ENCODE measurements around the gene COL4A6. TPM values are rescaled to one million over a fixed set of nuclear protein-coding genes. Genes with fewer than 3 reads are reported as not detected.
"Not testable (repeated sequence)": the region's sequence is repeated elsewhere in the genome, so short reads cannot be mapped to it uniquely, and the experiment has no call there.

The COL4A6 gene
- total RNA-seq, 1 donor from 2014 or later: 4.2 TPM

DNA sequence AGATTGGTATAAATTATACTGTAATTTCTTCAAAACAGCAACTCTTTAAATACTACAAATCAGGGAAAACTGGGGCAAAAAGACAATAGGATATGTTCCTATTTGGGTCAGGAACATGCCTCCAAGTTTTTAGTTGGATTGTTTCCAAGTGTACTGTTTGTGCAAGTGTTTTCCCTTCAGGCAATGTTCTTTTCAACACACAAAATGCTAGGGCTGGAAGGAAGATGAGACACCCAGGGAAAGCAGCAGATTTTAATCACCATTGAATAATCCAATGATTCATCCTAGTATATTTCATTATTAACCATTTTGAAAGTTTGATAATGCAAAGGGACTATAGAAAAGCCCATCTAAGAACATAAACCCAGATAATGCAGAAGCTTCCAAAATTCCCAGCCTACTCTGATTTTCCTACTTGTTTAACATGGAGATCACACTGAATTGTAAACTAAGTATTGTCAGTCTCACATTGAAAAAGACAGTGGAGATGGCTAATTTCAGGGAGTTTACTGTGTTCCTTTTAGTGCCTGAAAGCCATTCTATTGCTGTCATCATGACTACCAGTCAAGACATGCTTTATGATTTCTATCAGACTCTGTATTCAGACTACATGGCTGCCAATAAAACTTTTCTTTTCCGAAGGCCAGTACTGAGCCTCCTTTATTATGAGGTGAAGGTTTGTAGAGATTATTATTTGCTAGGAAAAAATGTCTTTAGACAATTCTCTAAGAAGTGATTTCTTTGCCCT, 38.6 kb downstream of the COL4A6 start:
- no peak for DNase-seq

DNA sequence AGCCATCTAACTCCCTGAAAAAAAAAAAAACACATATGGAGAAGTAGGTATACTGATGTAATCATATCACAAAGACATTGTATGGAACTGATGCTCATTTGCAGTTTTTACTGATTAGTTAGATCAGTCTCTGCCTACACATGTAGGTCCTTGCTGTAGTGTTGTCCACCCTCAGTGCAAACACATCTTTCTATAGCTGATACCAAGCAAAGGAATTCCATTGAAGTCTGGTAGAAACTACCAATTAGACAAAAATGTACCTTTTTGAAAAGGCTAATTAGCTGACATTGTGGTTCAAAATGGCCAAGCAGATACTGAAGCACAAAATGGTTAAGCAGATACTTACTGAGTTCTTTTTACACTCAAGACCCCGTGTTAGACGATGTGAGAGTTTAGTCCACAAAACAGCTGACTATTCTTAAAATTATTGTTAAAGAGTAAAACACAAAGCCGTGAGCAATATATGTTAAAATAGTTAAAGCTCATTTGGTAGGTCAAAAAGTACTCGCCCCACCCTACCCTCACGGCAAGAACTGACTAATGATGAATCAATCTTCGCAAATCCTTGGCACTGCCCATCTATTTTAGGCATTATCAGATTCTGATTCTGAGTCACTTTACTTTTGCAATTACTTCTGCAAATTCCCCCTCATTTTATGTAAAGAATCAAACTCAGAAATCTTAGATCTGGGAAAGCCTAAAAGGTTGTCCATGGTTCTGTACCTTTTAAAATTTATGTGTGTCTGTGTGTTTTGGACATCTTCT, 40.4 kb downstream of the COL4A6 start:
- DNase-seq: no peak

GRCh38 chrX:108396986-108397385, 41.2 kb downstream of the COL4A6 start:
- DNase-seq: no peak

GRCh38 chrX:108396188-108396891, 41.9 kb downstream of the COL4A6 start:
- DNase-seq: no peak

DNA sequence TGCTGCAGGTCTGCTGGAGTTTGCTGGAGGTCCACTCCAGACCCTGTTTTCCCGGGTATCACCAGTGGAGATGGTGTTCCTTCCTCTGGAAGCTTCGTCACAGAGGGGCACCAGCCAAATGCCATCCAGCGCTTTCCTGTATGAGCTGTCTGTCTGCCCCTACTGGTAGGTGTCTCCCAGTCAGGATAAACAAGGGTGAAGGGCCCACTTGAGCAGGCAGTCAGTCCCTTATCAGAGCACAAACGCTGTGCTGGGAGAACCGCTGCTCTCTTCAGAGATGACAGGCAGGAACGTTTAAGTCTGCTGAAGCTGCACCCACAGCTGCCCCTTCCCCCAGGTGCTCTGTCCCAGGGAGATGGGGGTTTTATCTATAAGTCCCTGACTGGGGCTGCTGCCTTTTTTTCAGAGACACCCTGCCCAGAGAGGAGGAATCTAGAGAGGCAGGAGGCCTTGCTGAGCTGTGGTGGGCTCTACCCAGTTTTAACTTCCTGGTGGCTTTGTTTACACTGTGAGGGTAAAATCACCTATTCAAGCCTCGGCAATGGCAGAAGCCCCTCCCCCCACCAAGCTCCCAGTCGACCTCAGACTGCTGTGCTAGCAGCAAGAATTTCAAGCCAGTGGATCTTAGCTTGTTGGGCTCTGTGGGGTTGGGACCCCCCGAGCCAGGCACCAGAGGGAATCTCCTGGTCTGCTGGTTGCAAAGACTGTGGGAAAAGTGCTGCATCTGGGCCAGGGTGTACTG, 47.1 kb downstream of the COL4A6 start:
- not testable (repeated sequence) for DNase-seq

GRCh38 chrX:108384783-108385182, 53.4 kb downstream of the COL4A6 start:
- no peak for DNase-seq

DNA sequence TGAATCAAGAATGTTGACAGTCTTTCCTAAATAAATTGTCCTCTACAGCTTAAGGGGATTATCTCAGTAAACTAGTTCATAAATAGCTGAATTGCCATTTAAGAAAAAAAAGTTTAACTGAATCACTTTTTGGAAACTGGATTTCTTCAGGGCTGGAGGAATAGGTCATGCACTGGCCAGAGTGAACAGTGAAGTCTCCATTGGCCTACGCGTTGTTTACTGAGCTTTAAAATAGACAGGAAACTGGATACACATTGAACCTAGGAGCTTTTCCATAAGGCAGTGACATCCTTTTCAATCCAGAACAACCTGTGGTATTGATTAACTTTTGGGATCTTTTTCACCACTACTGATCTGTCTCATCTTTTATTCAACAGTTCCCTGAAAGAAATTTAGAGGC, 58.0 kb downstream of the COL4A6 start:
- no peak for DNase-seq

DNA sequence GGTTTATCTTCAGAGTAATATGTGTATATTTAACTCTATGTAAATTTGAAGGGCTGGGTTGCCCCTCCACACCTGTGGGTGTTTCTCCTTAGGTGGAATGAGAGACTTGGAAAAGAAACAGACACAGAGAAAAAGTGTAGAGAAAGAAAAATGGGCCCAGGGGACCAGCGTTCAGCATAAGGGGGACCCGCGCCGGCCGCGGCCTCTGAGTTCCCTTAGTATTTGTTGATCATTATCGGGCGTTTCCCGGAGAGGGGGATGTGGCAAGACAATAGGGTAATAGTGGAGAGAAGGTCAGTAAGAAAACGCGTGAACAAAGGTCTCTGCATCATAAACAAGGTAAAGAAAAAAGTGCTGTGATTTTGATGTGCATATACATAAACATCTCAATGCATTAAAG, 61.4 kb downstream of the COL4A6 start:
- not testable (repeated sequence) for DNase-seq

- not testable (repeated sequence) for DNase-seq
Measured at GRCh38 chrX:108375591-108375990, 62.6 kb downstream of the COL4A6 start.

- DNase-seq: no peak
Measured at GRCh38 chrX:108366644-108367406, 71.4 kb downstream of the COL4A6 start.

GRCh38 chrX:108362026-108362425, 76.2 kb downstream of the COL4A6 start:
- no peak for DNase-seq

GRCh38 chrX:108361316-108361715, 76.9 kb downstream of the COL4A6 start:
- no peak for DNase-seq

GRCh38 chrX:108359806-108360602, 78.2 kb downstream of the COL4A6 start:
- no peak for DNase-seq

DNA sequence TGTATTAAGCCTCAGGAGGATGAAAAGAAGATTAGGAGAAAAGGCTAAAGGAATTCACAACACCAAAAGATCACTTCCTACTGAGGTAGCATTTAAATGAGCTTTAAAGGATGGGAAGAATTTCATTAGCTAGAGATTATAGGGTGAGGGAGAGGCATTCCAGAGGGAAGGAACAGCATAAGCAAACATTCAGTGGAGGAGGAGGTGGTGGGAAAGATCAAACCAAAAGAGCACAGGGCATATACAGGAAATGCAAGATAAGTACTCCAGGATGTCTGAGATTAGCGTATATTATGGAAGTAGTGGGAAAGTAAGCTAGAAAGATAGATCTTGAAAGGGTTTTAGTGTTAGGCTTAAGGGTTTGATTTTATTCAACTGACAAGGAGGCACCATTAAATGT, 84.8 kb downstream of the COL4A6 start:
- DNase-seq: no peak

GRCh38 chrX:108349210-108349609, 89.0 kb downstream of the COL4A6 start:
- DNase-seq: no peak

- DNase-seq: no peak
Measured at GRCh38 chrX:108348525-108348924, 89.7 kb downstream of the COL4A6 start.

- no peak for DNase-seq
Measured at GRCh38 chrX:108347800-108348199, 90.4 kb downstream of the COL4A6 start.

GRCh38 chrX:108344216-108344615, 94.0 kb downstream of the COL4A6 start:
- no peak for DNase-seq

DNA sequence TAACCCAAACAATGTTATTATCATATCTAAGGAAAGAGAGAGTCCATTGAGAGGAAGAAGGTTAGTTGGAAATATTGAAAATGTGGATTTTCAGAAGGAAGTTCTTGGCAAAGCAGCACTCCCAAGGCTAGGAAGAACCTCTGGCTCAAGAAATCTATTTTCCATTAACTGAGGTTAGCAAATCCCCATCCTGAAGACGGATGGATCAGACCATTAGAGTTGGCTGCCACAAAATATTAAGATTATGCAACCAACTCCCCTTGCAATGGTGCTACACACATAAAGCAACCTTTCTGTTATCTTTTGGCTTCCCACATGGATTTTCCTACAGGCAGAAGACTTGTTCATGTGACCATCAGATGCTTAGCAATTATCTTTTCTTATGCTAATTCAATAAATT, 96.3 kb downstream of the COL4A6 start:
- no peak for DNase-seq

DNA sequence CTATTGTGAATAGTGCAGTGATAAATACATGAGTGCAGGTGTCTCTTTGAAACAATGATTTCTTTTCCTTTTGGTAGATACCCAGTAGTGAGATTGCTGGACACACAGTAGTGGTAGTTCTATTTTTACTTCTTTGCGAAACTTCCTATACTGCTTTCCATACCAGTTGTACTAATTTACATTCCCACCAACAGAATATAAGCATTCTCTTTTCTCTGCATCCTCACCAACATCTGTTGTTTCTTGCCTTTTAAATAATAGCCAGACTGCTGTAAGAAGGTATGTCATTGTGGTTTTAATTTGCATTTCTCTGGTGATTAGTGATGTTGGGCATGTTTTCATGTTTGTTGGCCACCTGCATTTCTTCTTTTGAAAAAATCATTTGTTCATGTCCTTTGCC, 105.9 kb downstream of the COL4A6 start:
- no peak for DNase-seq

Data from occipital lobe (tissue), 2 donors.